ENCODE results near the gene CDC42EP1. TPM values are rescaled to one million over a fixed set of nuclear protein-coding genes. Genes with fewer than 3 reads are reported as not detected.
"Not testable (repeated sequence)": the region's sequence is repeated elsewhere in the genome, so short reads cannot be mapped to it uniquely, and the experiment has no call there.

Gene CDC42EP1
- total RNA-seq, 2 experiments from 2014 or later = not detected

GRCh38 chr22:37535159-37535558 lies 25.1 kb upstream of the CDC42EP1 start:
- Histone ChIP-seq H3K9me3 (ENCODE audit: control insufficient read depth in 1 of 2, insufficient read depth in 1 of 2, low read length in 2 of 2) (no peaks in the 10 kb centered on the region), H3K36me3 (ENCODE audit: insufficient read depth, low read length) (no peaks in the 10 kb centered on the region), H3K27ac (ENCODE audit: low read depth in 1 of 2, low read length in 2 of 2) (no peak overlapping the region), H3K4me3 (ENCODE audit: low read length) (no peak overlapping the region), H3K4me1 (ENCODE audit: insufficient read depth, low read length) (peaks cover 25% of the 10 kb centered on the region), H3K27me3 (ENCODE audit: control insufficient read depth in 1 of 2, insufficient read depth in 2 of 2, low read length in 2 of 2) (peaks cover 4 to 5% of the 10 kb centered on the region in 2 experiments)
- intact Hi-C loops (cut with DNase I, micrococcal nuclease) = no loop called here
- Mint-ChIP-seq H3K4me3 (no peak overlapping the region), H3K27ac (no peak overlapping the region), H3K4me1 (ENCODE audit: low read depth) (peaks cover 18% of the 10 kb centered on the region), H3K36me3 (ENCODE audit: low read depth) (no peaks in the 10 kb centered on the region), H3K9me3 (no peaks in the 10 kb centered on the region), H3K27me3 (peaks cover 16% of the 10 kb centered on the region)
- ATAC-seq (ENCODE audit: poor library complexity) (no peak), DNase-seq (no peak)
- TF ChIP-seq CTCF (IDR thresholded peaks at IDR 0.05) = no peak
- ChIA-PET CTCF (no interaction called here), POLR2A (no interaction called here)

GRCh38 chr22:37538590-37539357 lies 21.5 kb upstream of the CDC42EP1 start:
- Histone ChIP-seq H3K4me1 (ENCODE audit: insufficient read depth, low read length) (peaks cover 38% of the 10 kb centered on the region), H3K36me3 (ENCODE audit: insufficient read depth, low read length) (no peaks in the 10 kb centered on the region), H3K27ac (ENCODE audit: low read depth in 1 of 2, low read length in 2 of 2) (no peak overlapping the region), H3K4me3 (ENCODE audit: low read length) (no peak overlapping the region), H3K9me3 (ENCODE audit: control insufficient read depth in 1 of 2, insufficient read depth in 1 of 2, low read length in 2 of 2) (no peaks in the 10 kb centered on the region), H3K27me3 (ENCODE audit: control insufficient read depth in 1 of 2, insufficient read depth in 2 of 2, low read length in 2 of 2) (peaks cover 4 to 5% of the 10 kb centered on the region in 2 experiments)
- H3K27ac Mint-ChIP-seq = no peak overlapping the region
- H3K9me3 Mint-ChIP-seq = no peaks in the 10 kb centered on the region
- H3K4me3 Mint-ChIP-seq = no peak overlapping the region
- intact Hi-C loops (cut with DNase I, micrococcal nuclease) = loop anchor here (1.0 to 2.0 kb wide), 3 partner anchors 29 to 324 kb away; no protein-coding TSS in a partner anchor
- no peaks in the 10 kb centered on the region for H3K36me3 Mint-ChIP-seq (ENCODE audit: low read depth)
- DNase-seq = peak; percentile 82 to 95 (median 88)
- ATAC-seq (ENCODE audit: poor library complexity) = peak; percentile 100
- H3K27me3 Mint-ChIP-seq = peaks cover 33% of the 10 kb centered on the region
- peak; percentile 98 for TF ChIP-seq CTCF (IDR thresholded peaks at IDR 0.05)
- CTCF ChIA-PET = interaction anchor here (0.6 to 5.4 kb wide), 14 partner anchors 11 to 764 kb away, joined by 3 to 119 read pairs (median 4); no protein-coding TSS in a partner anchor
- POLR2A ChIA-PET = interaction anchor here (1.1 to 3.0 kb wide), 4 partner anchors 23 to 54 kb away, joined by 4 to 29 read pairs (median 8); no protein-coding TSS in a partner anchor
- H3K4me1 Mint-ChIP-seq (ENCODE audit: low read depth) = peaks cover 19% of the 10 kb centered on the region

- Mint-ChIP-seq H3K27me3 (peaks cover 31% of the 10 kb centered on the region), H3K4me1 (ENCODE audit: low read depth) (peaks cover 17% of the 10 kb centered on the region)
- H3K27ac Mint-ChIP-seq; H3K36me3 Mint-ChIP-seq (ENCODE audit: low read depth); H3K27ac ChIP-seq (ENCODE audit: low read depth in 1 of 2, low read length in 2 of 2); H3K4me3 ChIP-seq (ENCODE audit: low read length); DNase-seq; H3K9me3 ChIP-seq (ENCODE audit: control insufficient read depth in 1 of 2, insufficient read depth in 1 of 2, low read length in 2 of 2); H3K9me3 Mint-ChIP-seq; H3K4me3 Mint-ChIP-seq; H3K27me3 ChIP-seq (ENCODE audit: control insufficient read depth in 1 of 2, insufficient read depth in 2 of 2, low read length in 2 of 2); H3K36me3 ChIP-seq (ENCODE audit: insufficient read depth, low read length); ATAC-seq (ENCODE audit: poor library complexity): not testable (repeated sequence)
- H3K4me1 ChIP-seq (ENCODE audit: insufficient read depth, low read length) = peaks cover 42% of the 10 kb centered on the region
- CTCF ChIA-PET = interaction anchor here (2.2 to 5.4 kb wide), 3 partner anchors 23 to 52 kb away, joined by 24 to 119 read pairs (median 29); no protein-coding TSS in a partner anchor
- intact Hi-C loops (cut with DNase I, micrococcal nuclease) = loop anchor here (1.0 to 2.0 kb wide), 3 partner anchors 28 to 323 kb away; no protein-coding TSS in a partner anchor
- POLR2A ChIA-PET = interaction anchor here (3.0 kb wide), 1 partner anchor 27 kb away, joined by 29 read pairs; no protein-coding TSS in a partner anchor
These were observed 20.5 kb upstream of the CDC42EP1 start for GRCh38 chr22:37539790-37540189.

- H3K27ac ChIP-seq (ENCODE audit: low read depth in 1 of 2, low read length in 2 of 2); H3K9me3 Mint-ChIP-seq; intact Hi-C loops (cut with DNase I, micrococcal nuclease); H3K27ac Mint-ChIP-seq; H3K9me3 ChIP-seq (ENCODE audit: control insufficient read depth in 1 of 2, insufficient read depth in 1 of 2, low read length in 2 of 2); H3K27me3 ChIP-seq (ENCODE audit: control insufficient read depth in 1 of 2, insufficient read depth in 2 of 2, low read length in 2 of 2); H3K4me3 Mint-ChIP-seq; H3K4me3 ChIP-seq (ENCODE audit: low read length); H3K36me3 Mint-ChIP-seq (ENCODE audit: low read depth); DNase-seq; H3K36me3 ChIP-seq (ENCODE audit: insufficient read depth, low read length); ATAC-seq (ENCODE audit: poor library complexity): not testable (repeated sequence)
- peaks cover 37% of the 10 kb centered on the region for H3K27me3 Mint-ChIP-seq
- ChIA-PET POLR2A (interaction anchor here (1.1 kb wide), 1 partner anchor 19 kb away, joined by 3 read pairs; no protein-coding TSS in a partner anchor), CTCF (interaction anchor here (0.9 to 5.4 kb wide), 2 partner anchors 20 to 25 kb away, joined by 3 to 119 read pairs; no protein-coding TSS in a partner anchor)
- peaks cover 22% of the 10 kb centered on the region for H3K4me1 Mint-ChIP-seq (ENCODE audit: low read depth)
- H3K4me1 ChIP-seq (ENCODE audit: insufficient read depth, low read length) = peaks cover 58% of the 10 kb centered on the region
These were observed 17.9 kb upstream of the CDC42EP1 start for GRCh38 chr22:37542416-37542815.
